Ishikawa (cell line): ENCODE results near the gene DUS1L.

Experiments used
- CREB1 ChIP-seq: IDR thresholded peaks from 2 replicates; pipeline ENCODE4 v1.6.1; 2012; ENCODE audit warnings: low read depth
- EP300 ChIP-seq: IDR thresholded peaks from 2 replicates; pipeline ENCODE4 v1.6.1; 2012; ENCODE audit warnings: borderline replicate concordance
- RAD21 ChIP-seq: IDR thresholded peaks from 2 replicates; pipeline ENCODE4 v1.6.1; 2012; ENCODE audit warnings: low read depth
- TAF1 ChIP-seq: IDR thresholded peaks from 2 replicates; pipeline ENCODE4 v1.6.1; 2012; ENCODE audit warnings: low read depth, mild to moderate bottlenecking
- YY1 ChIP-seq: IDR thresholded peaks from 2 replicates; pipeline ENCODE4 v1.6.1; 2012; ENCODE audit warnings: low read depth
- TF ChIP-seq, protein P1 (sequence below): IDR thresholded peaks from 2 replicates; pipeline ENCODE4 v1.6.1; 2012; ENCODE audit warnings: low read depth, mild to moderate bottlenecking

DNA sequence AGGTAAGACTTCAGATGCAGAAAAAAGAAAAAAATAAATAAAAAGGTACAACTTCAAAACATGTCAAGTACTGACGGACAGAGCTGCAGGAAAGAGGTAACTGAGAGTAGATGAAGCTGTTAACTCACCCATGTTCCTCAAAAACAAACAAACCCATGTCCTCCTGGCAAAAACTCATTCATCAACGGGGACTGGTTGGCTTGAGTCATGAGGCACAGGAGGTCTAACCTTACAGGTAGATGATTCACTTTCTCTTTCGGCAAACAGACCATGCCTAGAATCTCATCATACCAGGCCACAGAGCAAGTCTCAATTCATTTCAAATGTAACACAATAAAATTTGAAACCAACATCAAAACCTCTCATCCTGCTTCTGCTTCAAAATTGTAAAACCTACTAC is 44.7 kb upstream of the DUS1L start:
- TF ChIP-seq, protein P1, sequence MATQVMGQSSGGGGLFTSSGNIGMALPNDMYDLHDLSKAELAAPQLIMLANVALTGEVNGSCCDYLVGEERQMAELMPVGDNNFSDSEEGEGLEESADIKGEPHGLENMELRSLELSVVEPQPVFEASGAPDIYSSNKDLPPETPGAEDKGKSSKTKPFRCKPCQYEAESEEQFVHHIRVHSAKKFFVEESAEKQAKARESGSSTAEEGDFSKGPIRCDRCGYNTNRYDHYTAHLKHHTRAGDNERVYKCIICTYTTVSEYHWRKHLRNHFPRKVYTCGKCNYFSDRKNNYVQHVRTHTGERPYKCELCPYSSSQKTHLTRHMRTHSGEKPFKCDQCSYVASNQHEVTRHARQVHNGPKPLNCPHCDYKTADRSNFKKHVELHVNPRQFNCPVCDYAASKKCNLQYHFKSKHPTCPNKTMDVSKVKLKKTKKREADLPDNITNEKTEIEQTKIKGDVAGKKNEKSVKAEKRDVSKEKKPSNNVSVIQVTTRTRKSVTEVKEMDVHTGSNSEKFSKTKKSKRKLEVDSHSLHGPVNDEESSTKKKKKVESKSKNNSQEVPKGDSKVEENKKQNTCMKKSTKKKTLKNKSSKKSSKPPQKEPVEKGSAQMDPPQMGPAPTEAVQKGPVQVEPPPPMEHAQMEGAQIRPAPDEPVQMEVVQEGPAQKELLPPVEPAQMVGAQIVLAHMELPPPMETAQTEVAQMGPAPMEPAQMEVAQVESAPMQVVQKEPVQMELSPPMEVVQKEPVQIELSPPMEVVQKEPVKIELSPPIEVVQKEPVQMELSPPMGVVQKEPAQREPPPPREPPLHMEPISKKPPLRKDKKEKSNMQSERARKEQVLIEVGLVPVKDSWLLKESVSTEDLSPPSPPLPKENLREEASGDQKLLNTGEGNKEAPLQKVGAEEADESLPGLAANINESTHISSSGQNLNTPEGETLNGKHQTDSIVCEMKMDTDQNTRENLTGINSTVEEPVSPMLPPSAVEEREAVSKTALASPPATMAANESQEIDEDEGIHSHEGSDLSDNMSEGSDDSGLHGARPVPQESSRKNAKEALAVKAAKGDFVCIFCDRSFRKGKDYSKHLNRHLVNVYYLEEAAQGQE, result no peak
- TF ChIP-seq RAD21 (no peak), CREB1 (no peak), TAF1 (no peak), EP300 (no peak), YY1 (no peak)
